HepG2 (cell line): ENCODE results near the gene DBNDD1. TPM values are rescaled to one million over a fixed set of nuclear protein-coding genes. Genes with fewer than 3 reads are reported as not detected.

Source experiments
- AHDC1 ChIP-seq: sonication (generic); formaldehyde crosslinking; IDR thresholded peaks from 2 replicates; pipeline ENCODE4 v1.5.1; 2020; ENCODE audit warnings: mild to moderate bottlenecking, missing genetic modification reagents, borderline replicate concordance
- AHR ChIP-seq: IDR thresholded peaks from 2 replicates; pipeline ENCODE4 v1.6.1; 2018; ENCODE audit warnings: missing genetic modification reagents, missing compliant biosample characterization
- ARID4A ChIP-seq: sonication (generic); formaldehyde crosslinking; IDR thresholded peaks from 2 replicates; pipeline ENCODE4 v1.5.0; 2020; ENCODE audit warnings: mild to moderate bottlenecking, missing genetic modification reagents, borderline replicate concordance
- HMGXB3 ChIP-seq: sonication (generic); formaldehyde crosslinking; IDR thresholded peaks from 2 replicates; pipeline ENCODE4 v1.4.0; 2020; ENCODE audit warnings: missing genetic modification reagents, borderline replicate concordance
- MZF1 ChIP-seq: sonication (generic); formaldehyde crosslinking; IDR thresholded peaks from 2 replicates; pipeline ENCODE4 v1.8.1; 2023; ENCODE audit warnings: mild to moderate bottlenecking, missing genetic modification reagents, borderline replicate concordance
- NR2F6 ChIP-seq, 2 experiments: IDR thresholded peaks; 2 replicates each; pipeline ENCODE4 v1.6.1; 2016; ENCODE audit warnings: antibody characterized with exemption in 1 of 2, mild to moderate bottlenecking in 1 of 2
- ZNF740 ChIP-seq: sonication (generic); formaldehyde crosslinking; IDR thresholded peaks from 2 replicates; pipeline ENCODE4 v1.4.0; 2020; ENCODE audit warnings: missing genetic modification reagents
- ZNF83 ChIP-seq: sonication (generic); formaldehyde crosslinking; IDR thresholded peaks from 2 replicates; pipeline ENCODE4 v1.4.0; 2020; ENCODE audit warnings: missing genetic modification reagents, mild to moderate bottlenecking, borderline replicate concordance
- polyA plus RNA-seq, 8 experiments: library from polyadenylated mRNA; depleted of rRNA in 3 of 8; stranded (reverse) in 7 of 8; unstranded in 1 of 8; fragments of >200 nt; fragmentation: Illumina TruSeq in 4 of 8; extraction: Trizol in 4 of 8; gene quantifications; 2 replicates each; pipeline versions ENCODE4 v1.2.1 to v1.2.3, GENCODE V29; 2011 to 2016; ENCODE audit warnings: low read depth in 4 of 8, missing spikeins in 1 of 8, mixed read lengths in 1 of 8; ENCODE audit not compliant: insufficient read depth in 1 of 8
- total RNA-seq, 5 experiments: library from RNA; depleted of rRNA; stranded (reverse); fragments of >200 nt; fragmentation: Illumina TruSeq; extraction: Trizol; gene quantifications; 2 replicates each; pipeline ENCODE4 v1.2.3, GENCODE V29; 2016; ENCODE audit warnings: low read depth in 1 of 5

The DBNDD1 gene
- total and polyA plus RNA-seq, 2 of the 13 experiments (the other 11 are each of a cell fraction or from before 2014, with no cell fraction given): 17.0 to 40.4 TPM

GRCh38 chr16:90018652-90019542 is at the start of gene DBNDD1 (continued):
- peak; percentile 63 for TF ChIP-seq ZNF740
- TF ChIP-seq NR2F6 (IDR thresholded peaks at IDR 0.05): no peak
- no peak for TF ChIP-seq NR2F6 (CRISPR knock-in tag; IDR thresholded peaks at IDR 0.05)
- TF ChIP-seq ZNF83 (CRISPR knock-in tag): no peak
- peak; percentile 59 for TF ChIP-seq ARID4A (CRISPR knock-in tag)
- peak; percentile 30; the same call in 1 of the 2 replicates for TF ChIP-seq HMGXB3 (CRISPR knock-in tag)
- TF ChIP-seq AHDC1 (CRISPR knock-in tag): no peak
- no peak for TF ChIP-seq AHR (CRISPR knock-in tag)
- TF ChIP-seq MZF1 (CRISPR knock-in tag): no peak
